ENCODE data around the gene ARFGAP2.
"Not testable (repeated sequence)": the region's sequence is repeated elsewhere in the genome, so short reads cannot be mapped to it uniquely, and the experiment has no call there.

ARFGAP2 gene

GRCh38 chr11:47208008-47208552, 31.4 kb upstream of the ARFGAP2 start:
- not testable (repeated sequence) for H3K36me3 ChIP-seq (ENCODE audit: control insufficient read depth in 2 of 2, insufficient read depth in 2 of 2, low read length in 2 of 2); H3K4me1 ChIP-seq (ENCODE audit: control insufficient read depth in 2 of 2, insufficient read depth in 2 of 2, low read length in 2 of 2); H3K27me3 ChIP-seq (ENCODE audit: control insufficient read depth in 2 of 2, insufficient read depth in 2 of 2, low read length in 2 of 2); H3K27ac ChIP-seq (ENCODE audit: low read depth in 2 of 2, low read length in 2 of 2); H3K9me3 ChIP-seq (ENCODE audit: control insufficient read depth in 2 of 2, low read length in 2 of 2); H3K9ac ChIP-seq (ENCODE audit: low read depth in 1 of 2, low read length in 2 of 2); H3K4me3 ChIP-seq (ENCODE audit: low read length in 2 of 2)

- Histone ChIP-seq H3K4me3 (ENCODE audit: low read length in 2 of 2) (no peak overlapping the region), H3K4me1 (ENCODE audit: control insufficient read depth in 2 of 2, insufficient read depth in 2 of 2, low read length in 2 of 2) (no peaks in the 10 kb centered on the region), H3K36me3 (ENCODE audit: control insufficient read depth in 2 of 2, insufficient read depth in 2 of 2, low read length in 2 of 2) (no peaks in the 10 kb centered on the region), H3K9ac (ENCODE audit: low read depth in 1 of 2, low read length in 2 of 2) (no peak overlapping the region), H3K27me3 (ENCODE audit: control insufficient read depth in 2 of 2, insufficient read depth in 2 of 2, low read length in 2 of 2) (no peaks in the 10 kb centered on the region), H3K27ac (ENCODE audit: low read depth in 2 of 2, low read length in 2 of 2) (no peak overlapping the region), H3K9me3 (ENCODE audit: control insufficient read depth in 2 of 2, low read length in 2 of 2) (no peaks in the 10 kb centered on the region)
Observed at GRCh38 chr11:47207459-47207858, 30.8 kb upstream of the ARFGAP2 start.

GRCh38 chr11:47206577-47206976, 29.9 kb upstream of the ARFGAP2 start:
- H3K4me1 ChIP-seq (ENCODE audit: control insufficient read depth in 2 of 2, insufficient read depth in 2 of 2, low read length in 2 of 2); H3K27ac ChIP-seq (ENCODE audit: low read depth in 2 of 2, low read length in 2 of 2); H3K9me3 ChIP-seq (ENCODE audit: control insufficient read depth in 2 of 2, low read length in 2 of 2); H3K27me3 ChIP-seq (ENCODE audit: control insufficient read depth in 2 of 2, insufficient read depth in 2 of 2, low read length in 2 of 2); H3K9ac ChIP-seq (ENCODE audit: low read depth in 1 of 2, low read length in 2 of 2); H3K36me3 ChIP-seq (ENCODE audit: control insufficient read depth in 2 of 2, insufficient read depth in 2 of 2, low read length in 2 of 2); H3K4me3 ChIP-seq (ENCODE audit: low read length in 2 of 2): not testable (repeated sequence)

GRCh38 chr11:47204637-47204989, 27.9 kb upstream of the ARFGAP2 start:
- H3K9ac ChIP-seq (ENCODE audit: low read depth in 1 of 2, low read length in 2 of 2): no peak overlapping the region
- no peak overlapping the region for H3K4me3 ChIP-seq (ENCODE audit: low read length in 2 of 2)
- no peaks in the 10 kb centered on the region for H3K27me3 ChIP-seq (ENCODE audit: control insufficient read depth in 2 of 2, insufficient read depth in 2 of 2, low read length in 2 of 2)
- H3K27ac ChIP-seq (ENCODE audit: low read depth in 2 of 2, low read length in 2 of 2): no peak overlapping the region
- H3K9me3 ChIP-seq (ENCODE audit: control insufficient read depth in 2 of 2, low read length in 2 of 2): no peaks in the 10 kb centered on the region
- no peaks in the 10 kb centered on the region for H3K36me3 ChIP-seq (ENCODE audit: control insufficient read depth in 2 of 2, insufficient read depth in 2 of 2, low read length in 2 of 2)
- no peaks in the 10 kb centered on the region for H3K4me1 ChIP-seq (ENCODE audit: control insufficient read depth in 2 of 2, insufficient read depth in 2 of 2, low read length in 2 of 2)

GRCh38 chr11:47202576-47202975, 25.9 kb upstream of the ARFGAP2 start:
- no peaks in the 10 kb centered on the region for H3K36me3 ChIP-seq (ENCODE audit: control insufficient read depth in 2 of 2, insufficient read depth in 2 of 2, low read length in 2 of 2)
- no peaks in the 10 kb centered on the region for H3K27me3 ChIP-seq (ENCODE audit: control insufficient read depth in 2 of 2, insufficient read depth in 2 of 2, low read length in 2 of 2)
- no peak overlapping the region for H3K27ac ChIP-seq (ENCODE audit: low read depth in 2 of 2, low read length in 2 of 2)
- H3K9me3 ChIP-seq (ENCODE audit: control insufficient read depth in 2 of 2, low read length in 2 of 2): no peaks in the 10 kb centered on the region
- H3K4me1 ChIP-seq (ENCODE audit: control insufficient read depth in 2 of 2, insufficient read depth in 2 of 2, low read length in 2 of 2): no peaks in the 10 kb centered on the region
- no peak overlapping the region for H3K9ac ChIP-seq (ENCODE audit: low read depth in 1 of 2, low read length in 2 of 2)
- H3K4me3 ChIP-seq (ENCODE audit: low read length in 2 of 2): no peak overlapping the region

GRCh38 chr11:47201015-47201414, 24.3 kb upstream of the ARFGAP2 start:
- no peak overlapping the region for H3K9ac ChIP-seq (ENCODE audit: low read depth in 1 of 2, low read length in 2 of 2)
- no peaks in the 10 kb centered on the region for H3K9me3 ChIP-seq (ENCODE audit: control insufficient read depth in 2 of 2, low read length in 2 of 2)
- no peaks in the 10 kb centered on the region for H3K4me1 ChIP-seq (ENCODE audit: control insufficient read depth in 2 of 2, insufficient read depth in 2 of 2, low read length in 2 of 2)
- H3K36me3 ChIP-seq (ENCODE audit: control insufficient read depth in 2 of 2, insufficient read depth in 2 of 2, low read length in 2 of 2): no peaks in the 10 kb centered on the region
- no peak overlapping the region for H3K27ac ChIP-seq (ENCODE audit: low read depth in 2 of 2, low read length in 2 of 2)
- H3K27me3 ChIP-seq (ENCODE audit: control insufficient read depth in 2 of 2, insufficient read depth in 2 of 2, low read length in 2 of 2): no peaks in the 10 kb centered on the region
- H3K4me3 ChIP-seq (ENCODE audit: low read length in 2 of 2): no peak overlapping the region

GRCh38 chr11:47198161-47198560, 21.5 kb upstream of the ARFGAP2 start:
- H3K9ac ChIP-seq (ENCODE audit: low read depth in 1 of 2, low read length in 2 of 2); H3K4me3 ChIP-seq (ENCODE audit: low read length in 2 of 2); H3K9me3 ChIP-seq (ENCODE audit: control insufficient read depth in 2 of 2, low read length in 2 of 2); H3K36me3 ChIP-seq (ENCODE audit: control insufficient read depth in 2 of 2, insufficient read depth in 2 of 2, low read length in 2 of 2); H3K27ac ChIP-seq (ENCODE audit: low read depth in 2 of 2, low read length in 2 of 2); H3K27me3 ChIP-seq (ENCODE audit: control insufficient read depth in 2 of 2, insufficient read depth in 2 of 2, low read length in 2 of 2); H3K4me1 ChIP-seq (ENCODE audit: control insufficient read depth in 2 of 2, insufficient read depth in 2 of 2, low read length in 2 of 2): not testable (repeated sequence)

GRCh38 chr11:47192111-47192510, 15.4 kb upstream of the ARFGAP2 start:
- Histone ChIP-seq H3K4me1 (ENCODE audit: control insufficient read depth in 2 of 2, insufficient read depth in 2 of 2, low read length in 2 of 2) (peaks cover 3 to 6% of the 10 kb centered on the region in 2 donors), H3K36me3 (ENCODE audit: control insufficient read depth in 2 of 2, insufficient read depth in 2 of 2, low read length in 2 of 2) (no peaks in the 10 kb centered on the region), H3K27ac (ENCODE audit: low read depth in 2 of 2, low read length in 2 of 2) (no peak overlapping the region), H3K9me3 (ENCODE audit: control insufficient read depth in 2 of 2, low read length in 2 of 2) (no peaks in the 10 kb centered on the region), H3K4me3 (ENCODE audit: low read length in 2 of 2) (no peak overlapping the region), H3K9ac (ENCODE audit: low read depth in 1 of 2, low read length in 2 of 2) (no peak overlapping the region), H3K27me3 (ENCODE audit: control insufficient read depth in 2 of 2, insufficient read depth in 2 of 2, low read length in 2 of 2) (peaks cover 0 to 10% of the 10 kb centered on the region in 2 donors)

GRCh38 chr11:47191137-47191536, 14.5 kb upstream of the ARFGAP2 start:
- not testable (repeated sequence) for H3K4me3 ChIP-seq (ENCODE audit: low read length in 2 of 2); H3K36me3 ChIP-seq (ENCODE audit: control insufficient read depth in 2 of 2, insufficient read depth in 2 of 2, low read length in 2 of 2); H3K4me1 ChIP-seq (ENCODE audit: control insufficient read depth in 2 of 2, insufficient read depth in 2 of 2, low read length in 2 of 2); H3K27ac ChIP-seq (ENCODE audit: low read depth in 2 of 2, low read length in 2 of 2); H3K9me3 ChIP-seq (ENCODE audit: control insufficient read depth in 2 of 2, low read length in 2 of 2); H3K9ac ChIP-seq (ENCODE audit: low read depth in 1 of 2, low read length in 2 of 2)
- H3K27me3 ChIP-seq (ENCODE audit: control insufficient read depth in 2 of 2, insufficient read depth in 2 of 2, low read length in 2 of 2): peaks cover 0 to 13% of the 10 kb centered on the region in 2 donors

- H3K9ac ChIP-seq (ENCODE audit: low read depth in 1 of 2, low read length in 2 of 2): no peak overlapping the region
- no peaks in the 10 kb centered on the region for H3K9me3 ChIP-seq (ENCODE audit: control insufficient read depth in 2 of 2, low read length in 2 of 2)
- no peak overlapping the region for H3K4me3 ChIP-seq (ENCODE audit: low read length in 2 of 2)
- peaks cover 15 to 19% of the 10 kb centered on the region in 2 donors for H3K4me1 ChIP-seq (ENCODE audit: control insufficient read depth in 2 of 2, insufficient read depth in 2 of 2, low read length in 2 of 2)
- H3K27ac ChIP-seq (ENCODE audit: low read depth in 2 of 2, low read length in 2 of 2): no peak overlapping the region
- no peaks in the 10 kb centered on the region for H3K36me3 ChIP-seq (ENCODE audit: control insufficient read depth in 2 of 2, insufficient read depth in 2 of 2, low read length in 2 of 2)
- H3K27me3 ChIP-seq (ENCODE audit: control insufficient read depth in 2 of 2, insufficient read depth in 2 of 2, low read length in 2 of 2): peaks cover 5 to 24% of the 10 kb centered on the region in 2 donors
Observed at GRCh38 chr11:47189100-47189834, 12.6 kb upstream of the ARFGAP2 start.

All from mucosa of rectum (tissue), 2 donors.